IMR-90 (cell line): ENCODE data around the gene SNRPE. TPM values are rescaled to one million over a fixed set of nuclear protein-coding genes. Genes with fewer than 3 reads are reported as not detected.

Source experiments
- ATAC-seq: fragments of 200-7000 bp; cut with Tn5 transposase; 2 replicates; pipeline ENCODE4 v1.9.1; 2020; ENCODE audit warnings: low read depth, mild to moderate bottlenecking, moderate library complexity
- BruUV-seq: library from RNA; stranded (reverse); fragments of 400-500 nt; replicated peaks from 2 replicates; lab custom pipeline; 2021; lab: Mats Ljungman, UMichigan
- CTCF ChIA-PET: fragments of 300-600 bp; formaldehyde crosslinking; extraction: SDS; loops from one replicate; lab custom pipeline; 2021; ENCODE audit warnings: antibody characterized with exemption; lab: Yijun Ruan, JAX
- POLR2A ChIA-PET: fragments of 300-600 bp; sonication (Branson Sonifier 250); formaldehyde crosslinking; loops from one replicate; lab custom pipeline; 2022; ENCODE audit warnings: antibody characterized with exemption; ENCODE audit not compliant: unreplicated experiment; lab: Charles Lee
- DNase-seq: peaks from one replicate; pipeline ENCODE4 v3.0.0; 2013
- H2AFZ ChIP-seq: replicated peaks from 2 replicates; pipeline ENCODE3; 2013; ENCODE audit warnings: low read length, mild to moderate bottlenecking; ENCODE audit not compliant: poor library complexity
- H2AK5ac ChIP-seq: 2 replicates; pipeline ENCODE4 v1.6.1; 2013; ENCODE audit warnings: low read depth, low read length, inconsistent platforms
- H2AK9ac ChIP-seq: replicated peaks from 2 replicates; pipeline ENCODE3; 2013; ENCODE audit warnings: mild to moderate bottlenecking, low read depth, low read length, moderate library complexity; ENCODE audit not compliant: poor library complexity
- H2BK120ac ChIP-seq: 2 replicates; pipeline ENCODE4 v1.6.1; 2013; ENCODE audit warnings: low read depth, low read length, inconsistent platforms
- H2BK15ac ChIP-seq: 3 replicates; pipeline ENCODE4 v1.6.1; 2013; ENCODE audit warnings: low read depth, low read length, inconsistent platforms
- H2BK20ac ChIP-seq: 2 replicates; pipeline ENCODE4 v1.6.1; 2013; ENCODE audit warnings: low read depth, mild to moderate bottlenecking, inconsistent platforms, low read length, moderate library complexity
- H2BK5ac ChIP-seq: 2 replicates; pipeline ENCODE4 v1.6.1; 2013; ENCODE audit warnings: mild to moderate bottlenecking, low read depth, low read length, inconsistent platforms; ENCODE audit not compliant: poor library complexity, severe bottlenecking
- H3K14ac ChIP-seq: replicated peaks from 2 replicates; pipeline ENCODE4 v1.6.1; 2013; ENCODE audit warnings: low read depth, low read length, inconsistent platforms
- H3K18ac ChIP-seq: 2 replicates; pipeline ENCODE4 v1.6.1; 2013; ENCODE audit warnings: low read depth, low read length, control low read depth
- H3K23ac ChIP-seq: 2 replicates; pipeline ENCODE4 v1.6.1; 2013; ENCODE audit warnings: low read depth, low read length, inconsistent platforms
- H3K27ac ChIP-seq: 2 replicates; pipeline ENCODE4 v1.5.1; 2013; ENCODE audit warnings: mild to moderate bottlenecking, control low read depth, low read length; ENCODE audit not compliant: insufficient read depth
- H3K27me3 ChIP-seq: 2 replicates; pipeline ENCODE4 v1.6.1; 2013; ENCODE audit warnings: low read length; ENCODE audit not compliant: control insufficient read depth, insufficient read depth
- H3K36me3 ChIP-seq: 2 replicates; pipeline ENCODE4 v1.6.1; 2013; ENCODE audit warnings: low read length, mixed read lengths; ENCODE audit not compliant: control insufficient read depth, insufficient read depth
- H3K4ac ChIP-seq: 2 replicates; pipeline ENCODE4 v1.6.1; 2013; ENCODE audit warnings: low read depth, low read length, inconsistent platforms
- H3K4me1 ChIP-seq: 2 replicates; pipeline ENCODE4 v1.6.1; 2013; ENCODE audit warnings: low read length, mixed read lengths; ENCODE audit not compliant: control insufficient read depth, insufficient read depth
- H3K4me2 ChIP-seq: 2 replicates; pipeline ENCODE4 v1.6.1; 2013; ENCODE audit warnings: low read depth, mild to moderate bottlenecking, control low read depth, low read length, moderate library complexity
- H3K4me3 ChIP-seq: 2 replicates; pipeline ENCODE4 v1.5.1; 2013; ENCODE audit warnings: low read depth, mild to moderate bottlenecking, control low read depth, low read length, moderate library complexity; ENCODE audit not compliant: insufficient read depth
- H3K56ac ChIP-seq: 2 replicates; pipeline ENCODE4 v1.6.1; 2013; ENCODE audit warnings: low read length, inconsistent platforms; ENCODE audit not compliant: insufficient read depth; ENCODE audit errors: extremely low read depth
- H3K79me1 ChIP-seq, 2 experiments: 2 replicates each; pipeline ENCODE4 v1.6.1; 2013; ENCODE audit warnings: low read length in 2 of 2, inconsistent platforms in 1 of 2, low read depth in 1 of 2
- H3K9ac ChIP-seq: 2 replicates; pipeline ENCODE4 v1.6.1; 2013; ENCODE audit warnings: low read depth, low read length, control low read depth
- H3K9me1 ChIP-seq: 2 replicates; pipeline ENCODE4 v1.6.1; 2013; ENCODE audit warnings: low read length, inconsistent platforms; ENCODE audit not compliant: insufficient read depth
- H3K9me3 ChIP-seq: 2 replicates; pipeline ENCODE4 v1.6.1; 2013; ENCODE audit warnings: low read length; ENCODE audit not compliant: control insufficient read depth, insufficient read depth
- H4K20me1 ChIP-seq: 2 replicates; pipeline ENCODE4 v1.6.1; 2013; ENCODE audit warnings: low read length, inconsistent platforms; ENCODE audit not compliant: insufficient read depth
- H4K5ac ChIP-seq: 2 replicates; pipeline ENCODE4 v1.6.1; 2013; ENCODE audit warnings: mild to moderate bottlenecking, low read depth, low read length, control low read depth
- H4K8ac ChIP-seq, 2 experiments: 2 replicates each; pipeline ENCODE4 v1.6.1; 2013; ENCODE audit warnings: low read depth in 2 of 2, low read length in 2 of 2, control low read depth in 1 of 2, inconsistent platforms in 1 of 2
- H4K91ac ChIP-seq: 2 replicates; pipeline ENCODE4 v1.6.1; 2013; ENCODE audit warnings: low read depth, low read length, inconsistent platforms; ENCODE audit not compliant: insufficient read depth
- MAZ ChIP-seq: IDR thresholded peaks from 2 replicates; pipeline ENCODE4 v1.6.1; 2012; ENCODE audit warnings: low read depth, mild to moderate bottlenecking, low read length, improper control_type of control experiment, moderate library complexity, borderline replicate concordance
- POLR2A ChIP-seq: IDR thresholded peaks from 2 replicates; pipeline ENCODE4 v1.6.1; 2012; ENCODE audit warnings: mild to moderate bottlenecking, low read depth, low read length
- RCOR1 ChIP-seq: IDR thresholded peaks from 2 replicates; pipeline ENCODE4 v1.6.1; 2012; ENCODE audit warnings: mild to moderate bottlenecking, low read length, improper control_type of control experiment; ENCODE audit not compliant: insufficient replicate concordance
- WGBS, 2 experiments: methylation state at CpG; one replicate each; pipeline versions ENCODE4 v1.1.5 to v1.1.7; 2013; ENCODE audit warnings: missing lambda C conversion rate in 2 of 2; ENCODE audit not compliant: insufficient read length in 1 of 2; ENCODE audit errors: extremely low coverage in 2 of 2; 5-methylcytosine and 5-hydroxymethylcytosine counted together
- dilution Hi-C: fragments of 300-500 bp; cut with HindIII; formaldehyde crosslinking; loops from one replicate; pipeline ENCODE4 v1.14.3; 2018; ENCODE audit warnings: low sequenced_read_pairs; ENCODE audit not compliant: unreplicated experiment
- in situ Hi-C: fragments of 300-500 bp; cut with MboI; formaldehyde crosslinking; loops from 3 replicates; pipeline ENCODE4 v1.14.3; 2019; ENCODE audit warnings: low sequenced_read_pairs, inconsistent platforms, mixed read lengths
- intact Hi-C: fragments of 100-400 bp; cut with micrococcal nuclease; formaldehyde crosslinking; loops from 2 replicates; pipeline ENCODE4 v1.10.0; 2022
- polyA plus RNA-seq, 3 experiments: library from polyadenylated mRNA; depleted of rRNA; stranded (reverse); fragments of >200 nt; gene quantifications; 2 replicates each; pipeline ENCODE4 v1.2.3, GENCODE V29; 2012; ENCODE audit warnings: low replicate concordance in 1 of 3
- total RNA-seq: library from RNA; depleted of rRNA; stranded (reverse); fragments of >200 nt; gene quantifications from 2 replicates; pipeline ENCODE4 v1.2.3, GENCODE V29; 2012
- TF ChIP-seq, protein P1 (sequence below): fragments of 150-350 bp; IDR thresholded peaks from 2 replicates; pipeline ENCODE4 v1.6.1; 2017; ENCODE audit warnings: mild to moderate bottlenecking, antibody characterized with exemption, low read length, low read depth

Gene SNRPE
- total and polyA plus RNA-seq, 2 of the 4 experiments (the other 2 are of a cell fraction): 43.6 to 219 TPM

DNA sequence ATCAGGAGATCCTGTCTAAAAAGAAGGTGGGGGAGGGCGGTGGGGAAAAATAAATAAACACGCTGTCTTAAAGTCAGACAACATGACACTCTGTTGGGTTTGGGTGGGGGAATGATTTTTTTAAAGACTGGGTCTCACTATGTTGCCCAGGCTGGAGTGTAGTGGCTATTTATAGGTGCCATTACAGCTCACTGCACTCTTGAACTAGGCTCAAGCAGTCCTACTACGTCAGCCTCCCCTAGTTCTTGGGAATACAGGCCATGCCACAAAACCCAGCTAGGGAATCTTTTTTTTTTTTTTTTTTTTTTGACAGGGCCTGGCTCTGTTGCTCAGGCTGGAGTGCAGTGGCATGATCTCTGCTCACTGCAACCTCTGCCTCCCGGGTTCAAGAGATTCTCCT, 2.4 kb upstream of the SNRPE start (continued):
- TF ChIP-seq RCOR1: no peak

DNA sequence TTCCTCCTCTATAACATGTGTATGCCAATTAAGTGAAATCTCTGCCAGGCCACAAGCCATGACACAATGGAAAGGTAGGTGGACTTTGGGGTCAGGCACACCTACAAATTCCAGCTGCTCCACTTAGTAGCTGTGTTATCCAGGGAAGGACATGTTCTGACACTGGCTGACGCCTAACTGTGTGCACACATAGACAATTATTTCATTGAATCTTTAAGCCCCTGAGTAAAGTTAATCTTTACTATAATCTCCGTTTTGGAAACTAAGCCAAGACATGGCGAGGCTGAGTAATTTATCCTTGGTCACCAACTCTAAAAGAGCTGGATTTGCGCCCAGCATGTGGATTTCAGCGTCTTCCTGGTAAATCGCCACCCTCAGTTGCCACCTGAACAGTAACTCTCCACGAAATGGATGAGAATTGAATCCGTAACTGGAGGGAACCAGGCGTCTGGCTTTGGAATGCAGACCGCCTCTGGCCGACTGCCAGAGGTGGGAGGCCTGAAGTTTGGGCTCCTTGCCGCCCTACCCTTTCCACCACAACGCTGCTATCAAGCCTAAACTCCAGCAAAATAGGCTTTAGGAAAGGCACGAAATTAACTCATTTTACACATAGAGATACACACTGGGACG, 888 bp upstream of the SNRPE start:
- DNase-seq: peak; percentile 10
- peak overlapping the region; percentile 82 for H2AFZ ChIP-seq

More for the DNA sequence above, 888 bp upstream of the SNRPE start:
- no peak overlapping the region for H3K4me3 ChIP-seq
- ChIA-PET CTCF (interaction anchor here (0.6 to 1.3 kb wide), 5 partner anchors 10 to 320 kb away, joined by 3 to 4 read pairs (median 3); no protein-coding TSS in a partner anchor), POLR2A (no interaction called here)
- H3K18ac ChIP-seq: no peak overlapping the region
- TF ChIP-seq MAZ (no peak), POLR2A (no peak), RCOR1 (no peak)
- TF ChIP-seq, protein P1, sequence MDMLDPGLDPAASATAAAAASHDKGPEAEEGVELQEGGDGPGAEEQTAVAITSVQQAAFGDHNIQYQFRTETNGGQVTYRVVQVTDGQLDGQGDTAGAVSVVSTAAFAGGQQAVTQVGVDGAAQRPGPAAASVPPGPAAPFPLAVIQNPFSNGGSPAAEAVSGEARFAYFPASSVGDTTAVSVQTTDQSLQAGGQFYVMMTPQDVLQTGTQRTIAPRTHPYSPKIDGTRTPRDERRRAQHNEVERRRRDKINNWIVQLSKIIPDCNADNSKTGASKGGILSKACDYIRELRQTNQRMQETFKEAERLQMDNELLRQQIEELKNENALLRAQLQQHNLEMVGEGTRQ: no peak
- H3K9me1 ChIP-seq: peaks cover 3% of the 10 kb centered on the region; the same call in 1 of the 2 replicates
- H2BK5ac ChIP-seq: peak overlapping the region; percentile 1
- no peak overlapping the region for H3K56ac ChIP-seq
- no TSS peak for BruUV-seq
- H2AK5ac ChIP-seq: peak overlapping the region; percentile 60; the same call in 1 of the 2 replicates
- H3K4me1 ChIP-seq: peaks cover 8% of the 10 kb centered on the region; the same call in 1 of the 2 replicates
- H3K23ac ChIP-seq: no peak overlapping the region
- H4K20me1 ChIP-seq: no peaks in the 10 kb centered on the region; the same call in 1 of the 2 replicates
- no peak overlapping the region for H2AK9ac ChIP-seq
- H4K8ac ChIP-seq: peak overlapping the region; percentile 48 to 81
- H3K27ac ChIP-seq: no peak overlapping the region
- intact Hi-C loops (loop anchor here (2.0 to 5.0 kb wide), 3 partner anchors 268 to 502 kb away; no protein-coding TSS in a partner anchor), dilution Hi-C loops (loop anchor here (25.0 kb wide), 2 partner anchors 277 to 527 kb away; no protein-coding TSS in a partner anchor), in situ Hi-C loops (loop anchor here (10.0 kb wide), 1 partner anchor 504 kb away; no protein-coding TSS in a partner anchor)
- H3K14ac ChIP-seq: 0 out of 2 replicates have a peak overlapping the region, but pooled peaks have one; percentile 25
- H3K9me3 ChIP-seq: no peaks in the 10 kb centered on the region
- 63% methylated on average over 4 of the region's 15 CpGs; no CpG with 5 or more reads in 1 of the 2 experiments for WGBS, 2 experiments
- peak overlapping the region; percentile 26; the same call in 1 of the 2 replicates for H2BK20ac ChIP-seq
- peak overlapping the region; percentile 12; the same call in 1 of the 2 replicates for H3K4me2 ChIP-seq
- H2BK120ac ChIP-seq: peak overlapping the region; percentile 46
- no peak overlapping the region for H3K9ac ChIP-seq
- H4K91ac ChIP-seq: peak overlapping the region; percentile 47; the same call in 1 of the 2 replicates
- peaks cover 21 to 24% of the 10 kb centered on the region in 2 experiments for H3K79me1 ChIP-seq
- no peak for ATAC-seq
- peak overlapping the region; percentile 30 for H4K5ac ChIP-seq
- peak overlapping the region; percentile 55 for H3K4ac ChIP-seq
- peak overlapping the region; percentile 31; the same call in 1 of the 3 replicates for H2BK15ac ChIP-seq
- H3K36me3 ChIP-seq: peaks cover 9% of the 10 kb centered on the region
- no peaks in the 10 kb centered on the region for H3K27me3 ChIP-seq
